Central memory CD8-positive, alpha-beta T cell (primary cell): ENCODE results near the gene ZNF618.
"Not testable (repeated sequence)": the region's sequence is repeated elsewhere in the genome, so short reads cannot be mapped to it uniquely, and the experiment has no call there.

Source experiments
- ATAC-seq: fragments of 150-1000 bp; cut with Tn5 transposase; replicated peaks from 2 replicates; pipeline ENCODE4 v1.10.0; 2022; ENCODE audit warnings: mild to moderate bottlenecking, moderate FRiP score, moderate number of reproducible peaks; ENCODE audit not compliant: poor library complexity, severe bottlenecking; ENCODE audit errors: extremely low read depth
- DNase-seq, 2 donors: peaks; one replicate each; pipeline ENCODE4 v3.0.0; 2021; ENCODE audit warnings: low spot score in 2 of 2
- H3K27ac Mint-ChIP-seq: one replicate; pipeline ENCODE4 v1.8.0; 2022; ENCODE audit warnings: low read depth, mild to moderate bottlenecking, moderate library complexity, mixed read lengths
- H3K27me3 Mint-ChIP-seq: one replicate; pipeline ENCODE4 v1.8.0; 2022; ENCODE audit warnings: mixed read lengths
- H3K36me3 Mint-ChIP-seq: one replicate; pipeline ENCODE4 v1.8.0; 2022; ENCODE audit warnings: mild to moderate bottlenecking, moderate library complexity, mixed read lengths; ENCODE audit not compliant: insufficient read depth
- H3K4me1 Mint-ChIP-seq: one replicate; pipeline ENCODE4 v1.8.0; 2022; ENCODE audit warnings: mixed read lengths
- H3K4me3 Mint-ChIP-seq: one replicate; pipeline ENCODE4 v1.8.0; 2022; ENCODE audit warnings: mild to moderate bottlenecking, moderate library complexity, mixed read lengths
- H3K9me3 Mint-ChIP-seq: one replicate; pipeline ENCODE4 v1.8.0; 2022; ENCODE audit warnings: mixed read lengths

Gene ZNF618

GRCh38 chr9:114034661-114035062 lies 158.6 kb downstream of the ZNF618 start:
- ATAC-seq = no peak
- Mint-ChIP-seq H3K4me1 (no peaks in the 10 kb centered on the region), H3K36me3 (peaks cover 2% of the 10 kb centered on the region), H3K4me3 (no peak overlapping the region), H3K27ac (no peak overlapping the region), H3K27me3 (no peaks in the 10 kb centered on the region), H3K9me3 (no peaks in the 10 kb centered on the region)
- DNase-seq = no peak

GRCh38 chr9:114035221-114035844 lies 159.2 kb downstream of the ZNF618 start:
- no peak overlapping the region for H3K27ac Mint-ChIP-seq
- no peaks in the 10 kb centered on the region for H3K4me1 Mint-ChIP-seq
- H3K27me3 Mint-ChIP-seq = no peaks in the 10 kb centered on the region
- H3K9me3 Mint-ChIP-seq = no peaks in the 10 kb centered on the region
- DNase-seq = no peak
- no peak overlapping the region for H3K4me3 Mint-ChIP-seq
- ATAC-seq = no peak
- peaks cover 2% of the 10 kb centered on the region for H3K36me3 Mint-ChIP-seq

GRCh38 chr9:114035845-114036801 lies 160.0 kb downstream of the ZNF618 start:
- H3K36me3 Mint-ChIP-seq = peaks cover 2% of the 10 kb centered on the region
- H3K27me3 Mint-ChIP-seq = no peaks in the 10 kb centered on the region
- no peaks in the 10 kb centered on the region for H3K4me1 Mint-ChIP-seq
- DNase-seq (no peak), ATAC-seq (no peak)
- no peak overlapping the region for H3K4me3 Mint-ChIP-seq
- H3K27ac Mint-ChIP-seq = no peak overlapping the region
- no peaks in the 10 kb centered on the region for H3K9me3 Mint-ChIP-seq

- Mint-ChIP-seq H3K27ac (no peak overlapping the region), H3K27me3 (no peaks in the 10 kb centered on the region), H3K4me1 (no peaks in the 10 kb centered on the region), H3K4me3 (no peak overlapping the region), H3K9me3 (no peaks in the 10 kb centered on the region), H3K36me3 (peaks cover 2% of the 10 kb centered on the region)
- DNase-seq = no peak
- no peak for ATAC-seq
Observed at GRCh38 chr9:114037249-114037648, 161.1 kb downstream of the ZNF618 start.

GRCh38 chr9:114037961-114038723 lies 162.0 kb downstream of the ZNF618 start:
- Mint-ChIP-seq H3K4me1 (no peaks in the 10 kb centered on the region), H3K36me3 (peaks cover 3% of the 10 kb centered on the region), H3K27ac (no peak overlapping the region), H3K27me3 (no peaks in the 10 kb centered on the region), H3K4me3 (no peak overlapping the region), H3K9me3 (no peaks in the 10 kb centered on the region)
- ATAC-seq = no peak
- DNase-seq = no peak

GRCh38 chr9:114038724-114039313 lies 162.7 kb downstream of the ZNF618 start:
- ATAC-seq (no peak), DNase-seq (no peak)
- H3K4me3 Mint-ChIP-seq = no peak overlapping the region
- no peaks in the 10 kb centered on the region for H3K9me3 Mint-ChIP-seq
- no peaks in the 10 kb centered on the region for H3K4me1 Mint-ChIP-seq
- H3K36me3 Mint-ChIP-seq = peaks cover 3% of the 10 kb centered on the region
- no peaks in the 10 kb centered on the region for H3K27me3 Mint-ChIP-seq
- no peak overlapping the region for H3K27ac Mint-ChIP-seq

- DNase-seq = no peak
- no peaks in the 10 kb centered on the region for H3K9me3 Mint-ChIP-seq
- peaks cover 4% of the 10 kb centered on the region for H3K27me3 Mint-ChIP-seq
- no peak overlapping the region for H3K4me3 Mint-ChIP-seq
- no peak for ATAC-seq
- H3K27ac Mint-ChIP-seq = no peak overlapping the region
- H3K36me3 Mint-ChIP-seq = peaks cover 3% of the 10 kb centered on the region
- H3K4me1 Mint-ChIP-seq = no peaks in the 10 kb centered on the region
Observed at GRCh38 chr9:114039484-114039883, 163.4 kb downstream of the ZNF618 start.

- DNase-seq, H3K4me3 Mint-ChIP-seq, H3K9me3 Mint-ChIP-seq: not testable (repeated sequence)
Observed at GRCh38 chr9:114043660-114044059, 167.6 kb downstream of the ZNF618 start.

GRCh38 chr9:114046237-114046755 lies 170.2 kb downstream of the ZNF618 start:
- Mint-ChIP-seq H3K27me3 (peaks cover 32% of the 10 kb centered on the region), H3K4me1 (no peaks in the 10 kb centered on the region), H3K27ac (no peak overlapping the region), H3K36me3 (peaks cover 4% of the 10 kb centered on the region), H3K9me3 (no peaks in the 10 kb centered on the region), H3K4me3 (no peak overlapping the region)
- DNase-seq = no peak
- no peak for ATAC-seq

More at GRCh38 chr9:114043660-114044059, 167.6 kb downstream of the ZNF618 start:
- peaks cover 32% of the 10 kb centered on the region for H3K27me3 Mint-ChIP-seq
- not testable (repeated sequence) for ATAC-seq, H3K4me1 Mint-ChIP-seq, H3K27ac Mint-ChIP-seq, H3K36me3 Mint-ChIP-seq

GRCh38 chr9:114046875-114047274 lies 170.8 kb downstream of the ZNF618 start:
- Mint-ChIP-seq H3K27me3 (peaks cover 32% of the 10 kb centered on the region), H3K36me3 (peaks cover 4% of the 10 kb centered on the region), H3K4me1 (no peaks in the 10 kb centered on the region), H3K27ac (no peak overlapping the region), H3K4me3 (no peak overlapping the region), H3K9me3 (no peaks in the 10 kb centered on the region)
- no peak for DNase-seq
- no peak for ATAC-seq

- ATAC-seq (no peak), DNase-seq (peak in 1 of 2 donors; percentile 7)
- Mint-ChIP-seq H3K27me3 (peaks cover 32% of the 10 kb centered on the region), H3K9me3 (no peaks in the 10 kb centered on the region), H3K4me3 (no peak overlapping the region), H3K4me1 (no peaks in the 10 kb centered on the region), H3K27ac (no peak overlapping the region), H3K36me3 (peaks cover 2% of the 10 kb centered on the region)
Observed at GRCh38 chr9:114047717-114048116, 171.6 kb downstream of the ZNF618 start.
